ENCODE results near the gene KAT2B. TPM values are rescaled to one million over a fixed set of nuclear protein-coding genes. Genes with fewer than 3 reads are reported as not detected.
"Not testable (repeated sequence)": the region's sequence is repeated elsewhere in the genome, so short reads cannot be mapped to it uniquely, and the experiment has no call there.

KAT2B gene
- total and polyA plus RNA-seq, 5 donors: 20.9 to 71.5 (median 71.0) TPM

- no peaks in the 10 kb centered on the region for H3K27me3 ChIP-seq (ENCODE audit: control insufficient read depth, insufficient read depth)
- peak overlapping the region; percentile 95 for H3K27ac ChIP-seq (ENCODE audit: low read length)
- H3K4me3 ChIP-seq (ENCODE audit: low read length): peak overlapping the region; percentile 96
- peaks cover 7% of the 10 kb centered on the region for H3K4me1 ChIP-seq (ENCODE audit: control insufficient read depth, insufficient read depth, low read length)
- intact Hi-C loops (cut with DNase I): loop anchor here in 1 of 4 donors (5.0 kb wide), 1 partner anchor 93 kb away; the partner anchor contains the start of gene RAB5A
- ATAC-seq: peak; percentile 62 to 64
- WGBS: under 1% methylated on average over 64 of the region's 64 CpGs
- peak; percentile 72 to 92 (median 92) for DNase-seq
- no peaks in the 10 kb centered on the region for H3K9me3 ChIP-seq (ENCODE audit: control insufficient read depth, low read length)
These were observed 426 bp downstream of the KAT2B start for GRCh38 chr3:20040548-20041196.

- intact Hi-C loops (cut with DNase I): loop anchor here in 1 of 4 donors (5.0 kb wide), 1 partner anchor 94 kb away; the partner anchor contains the start of gene RAB5A
- H3K27ac ChIP-seq (ENCODE audit: low read length): peak overlapping the region; percentile 95
- no peaks in the 10 kb centered on the region for H3K9me3 ChIP-seq (ENCODE audit: control insufficient read depth, low read length)
- peak overlapping the region; percentile 96 for H3K4me3 ChIP-seq (ENCODE audit: low read length)
- ATAC-seq (peak; percentile 89 to 90), DNase-seq (peak; percentile 92 to 97 (median 96))
- H3K27me3 ChIP-seq (ENCODE audit: control insufficient read depth, insufficient read depth): no peaks in the 10 kb centered on the region
- peaks cover 7% of the 10 kb centered on the region for H3K4me1 ChIP-seq (ENCODE audit: control insufficient read depth, insufficient read depth, low read length)
- under 1% methylated on average over 28 of the region's 28 CpGs for WGBS
These were observed 1.0 kb downstream of the KAT2B start for GRCh38 chr3:20041197-20041780.

GRCh38 chr3:20042331-20042730 is 2.1 kb downstream of the KAT2B start:
- Histone ChIP-seq H3K27ac (ENCODE audit: low read length) (no peak overlapping the region), H3K9me3 (ENCODE audit: control insufficient read depth, low read length) (no peaks in the 10 kb centered on the region), H3K4me1 (ENCODE audit: control insufficient read depth, insufficient read depth, low read length) (peaks cover 7% of the 10 kb centered on the region), H3K4me3 (ENCODE audit: low read length) (no peak overlapping the region), H3K27me3 (ENCODE audit: control insufficient read depth, insufficient read depth) (no peaks in the 10 kb centered on the region)
- 46% methylated on average over 5 of the region's 5 CpGs for WGBS
- intact Hi-C loops (cut with DNase I): loop anchor here in 1 of 4 donors (5.0 kb wide), 1 partner anchor 95 kb away; the partner anchor contains the start of gene RAB5A
- DNase-seq (no peak), ATAC-seq (no peak)

GRCh38 chr3:20043396-20043795 is 3.1 kb downstream of the KAT2B start:
- ATAC-seq: peak; percentile 66 to 70
- H3K27me3 ChIP-seq (ENCODE audit: control insufficient read depth, insufficient read depth): no peaks in the 10 kb centered on the region
- no peaks in the 10 kb centered on the region for H3K9me3 ChIP-seq (ENCODE audit: control insufficient read depth, low read length)
- peak overlapping the region; percentile 85 for H3K27ac ChIP-seq (ENCODE audit: low read length)
- peaks cover 8% of the 10 kb centered on the region for H3K4me1 ChIP-seq (ENCODE audit: control insufficient read depth, insufficient read depth, low read length)
- 18% methylated on average over 4 of the region's 4 CpGs for WGBS
- peak overlapping the region; percentile 43 for H3K4me3 ChIP-seq (ENCODE audit: low read length)
- intact Hi-C loops (cut with DNase I): loop anchor here in 1 of 4 donors (5.0 kb wide), 1 partner anchor 96 kb away; the partner anchor contains the start of gene RAB5A
- peak; percentile 91 to 96 (median 92) for DNase-seq

GRCh38 chr3:20043825-20044224 is 3.6 kb downstream of the KAT2B start:
- no peaks in the 10 kb centered on the region for H3K9me3 ChIP-seq (ENCODE audit: control insufficient read depth, low read length)
- intact Hi-C loops (cut with DNase I): loop anchor here in 1 of 4 donors (5.0 kb wide), 1 partner anchor 97 kb away; the partner anchor contains the start of gene RAB5A
- H3K4me3 ChIP-seq (ENCODE audit: low read length): peak overlapping the region; percentile 43
- ATAC-seq (no peak), DNase-seq (no peak)
- H3K27me3 ChIP-seq (ENCODE audit: control insufficient read depth, insufficient read depth): no peaks in the 10 kb centered on the region
- WGBS: 57% methylated on average over 4 of the region's 4 CpGs
- peak overlapping the region; percentile 85 for H3K27ac ChIP-seq (ENCODE audit: low read length)
- peaks cover 11% of the 10 kb centered on the region for H3K4me1 ChIP-seq (ENCODE audit: control insufficient read depth, insufficient read depth, low read length)

GRCh38 chr3:20045141-20045540 is 4.9 kb downstream of the KAT2B start:
- H3K9me3 ChIP-seq (ENCODE audit: control insufficient read depth, low read length); ATAC-seq; intact Hi-C loops (cut with DNase I); H3K27me3 ChIP-seq (ENCODE audit: control insufficient read depth, insufficient read depth); DNase-seq; H3K4me3 ChIP-seq (ENCODE audit: low read length); H3K27ac ChIP-seq (ENCODE audit: low read length): not testable (repeated sequence)
- H3K4me1 ChIP-seq (ENCODE audit: control insufficient read depth, insufficient read depth, low read length): peaks cover 11% of the 10 kb centered on the region
- WGBS: 96% methylated on average over 3 of the region's 3 CpGs

GRCh38 chr3:20046556-20046955 is 6.3 kb downstream of the KAT2B start:
- ATAC-seq (no peak), DNase-seq (no peak)
- Histone ChIP-seq H3K4me3 (ENCODE audit: low read length) (no peak overlapping the region), H3K27me3 (ENCODE audit: control insufficient read depth, insufficient read depth) (no peaks in the 10 kb centered on the region), H3K9me3 (ENCODE audit: control insufficient read depth, low read length) (no peaks in the 10 kb centered on the region), H3K27ac (ENCODE audit: low read length) (no peak overlapping the region), H3K4me1 (ENCODE audit: control insufficient read depth, insufficient read depth, low read length) (peaks cover 19% of the 10 kb centered on the region)
- intact Hi-C loops (cut with DNase I): no loop called here
- WGBS: 98% methylated on average over 1 of the region's 1 CpG

- WGBS: 89% methylated on average over 7 of the region's 7 CpGs
- ATAC-seq (no peak), DNase-seq (no peak)
- Histone ChIP-seq H3K4me1 (ENCODE audit: control insufficient read depth, insufficient read depth, low read length) (peaks cover 19% of the 10 kb centered on the region), H3K4me3 (ENCODE audit: low read length) (no peak overlapping the region), H3K27ac (ENCODE audit: low read length) (no peak overlapping the region), H3K9me3 (ENCODE audit: control insufficient read depth, low read length) (no peaks in the 10 kb centered on the region), H3K27me3 (ENCODE audit: control insufficient read depth, insufficient read depth) (no peaks in the 10 kb centered on the region)
- intact Hi-C loops (cut with DNase I): no loop called here
These were observed 7.1 kb downstream of the KAT2B start for GRCh38 chr3:20047341-20047779.

- H3K27ac ChIP-seq (ENCODE audit: low read length): no peak overlapping the region
- intact Hi-C loops (cut with DNase I): no loop called here
- H3K27me3 ChIP-seq (ENCODE audit: control insufficient read depth, insufficient read depth): no peaks in the 10 kb centered on the region
- peaks cover 17% of the 10 kb centered on the region for H3K4me1 ChIP-seq (ENCODE audit: control insufficient read depth, insufficient read depth, low read length)
- H3K4me3 ChIP-seq (ENCODE audit: low read length): peak overlapping the region; percentile 25
- DNase-seq: no peak
- 53% methylated on average over 9 of the region's 9 CpGs for WGBS
- no peak for ATAC-seq
- H3K9me3 ChIP-seq (ENCODE audit: control insufficient read depth, low read length): no peaks in the 10 kb centered on the region
These were observed 8.0 kb downstream of the KAT2B start for GRCh38 chr3:20047976-20048883.

- Histone ChIP-seq H3K4me1 (ENCODE audit: control insufficient read depth, insufficient read depth, low read length) (peaks cover 19% of the 10 kb centered on the region), H3K27me3 (ENCODE audit: control insufficient read depth, insufficient read depth) (no peaks in the 10 kb centered on the region), H3K4me3 (ENCODE audit: low read length) (no peak overlapping the region), H3K27ac (ENCODE audit: low read length) (peak overlapping the region; percentile 90), H3K9me3 (ENCODE audit: control insufficient read depth, low read length) (no peaks in the 10 kb centered on the region)
- ATAC-seq (peak in 1 of 2 donors; percentile 40), DNase-seq (no peak)
- WGBS: 90% methylated on average over 4 of the region's 4 CpGs
- intact Hi-C loops (cut with DNase I): no loop called here
These were observed 11.0 kb downstream of the KAT2B start for GRCh38 chr3:20051123-20051806.
